Gastrocnemius medialis (tissue), 4 donors: ENCODE measurements around the gene ROBO1.

Experiments used
- POLR2A ChIP-seq, 2 donors: fragments of 450-650 bp; IDR thresholded peaks; one replicate each; pipeline ENCODE4 v1.6.1; 2017; ENCODE audit warnings: antibody characterized with exemption in 2 of 2, mild to moderate bottlenecking in 2 of 2, moderate library complexity in 2 of 2
- TF ChIP-seq, protein P1 (sequence below), 5 experiments: fragments of 450-650 bp in 3 of 5; fragments of 200-600 bp in 2 of 5; sonication (generic) in 2 of 5; IDR thresholded peaks in 4 of 5; conservative IDR thresholded peaks in 1 of 5; 1 replicate in 4 of 5; 2 replicates in 1 of 5; pipeline ENCODE4 v1.5.1; 2016 to 2019; ENCODE audit warnings: antibody characterized with exemption in 5 of 5, mild to moderate bottlenecking in 3 of 5, moderate library complexity in 3 of 5

DNA sequence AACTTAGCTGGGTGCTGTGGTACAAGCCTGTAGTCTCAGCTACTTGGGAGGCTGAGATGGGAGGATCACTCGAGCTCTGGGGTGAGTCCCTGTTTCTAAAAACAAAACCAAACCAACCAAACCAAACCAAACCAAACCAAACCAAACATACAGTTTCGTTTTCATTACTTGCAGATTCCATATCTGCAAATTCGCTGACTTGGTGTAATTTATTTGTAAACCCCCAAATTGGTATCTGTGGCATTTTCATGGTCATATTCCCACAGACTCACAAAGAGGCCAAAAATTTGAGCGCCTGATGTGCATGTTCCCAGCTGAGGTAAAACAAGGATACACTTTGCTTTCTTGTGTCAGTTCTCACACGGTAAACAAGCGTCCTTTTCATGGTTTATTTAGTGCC, 1138.3 kb downstream of the ROBO1 start:
- TF ChIP-seq, protein P1, sequence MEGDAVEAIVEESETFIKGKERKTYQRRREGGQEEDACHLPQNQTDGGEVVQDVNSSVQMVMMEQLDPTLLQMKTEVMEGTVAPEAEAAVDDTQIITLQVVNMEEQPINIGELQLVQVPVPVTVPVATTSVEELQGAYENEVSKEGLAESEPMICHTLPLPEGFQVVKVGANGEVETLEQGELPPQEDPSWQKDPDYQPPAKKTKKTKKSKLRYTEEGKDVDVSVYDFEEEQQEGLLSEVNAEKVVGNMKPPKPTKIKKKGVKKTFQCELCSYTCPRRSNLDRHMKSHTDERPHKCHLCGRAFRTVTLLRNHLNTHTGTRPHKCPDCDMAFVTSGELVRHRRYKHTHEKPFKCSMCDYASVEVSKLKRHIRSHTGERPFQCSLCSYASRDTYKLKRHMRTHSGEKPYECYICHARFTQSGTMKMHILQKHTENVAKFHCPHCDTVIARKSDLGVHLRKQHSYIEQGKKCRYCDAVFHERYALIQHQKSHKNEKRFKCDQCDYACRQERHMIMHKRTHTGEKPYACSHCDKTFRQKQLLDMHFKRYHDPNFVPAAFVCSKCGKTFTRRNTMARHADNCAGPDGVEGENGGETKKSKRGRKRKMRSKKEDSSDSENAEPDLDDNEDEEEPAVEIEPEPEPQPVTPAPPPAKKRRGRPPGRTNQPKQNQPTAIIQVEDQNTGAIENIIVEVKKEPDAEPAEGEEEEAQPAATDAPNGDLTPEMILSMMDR (IDR thresholded peaks at IDR 0.05 in 4 of 5, conservative IDR thresholded peaks at IDR 0.05 in 1 of 5) = no peak
- TF ChIP-seq POLR2A (IDR thresholded peaks at IDR 0.05) = no peak
